Neuronal stem cell (in vitro differentiated cells): Measurements from ENCODE around the gene RIPPLY1.

ENCODE experiments used
- DNase-seq: peaks from one replicate; pipeline ENCODE4 v3.0.0-alpha.2; 2013; ENCODE audit warnings: low spot score
- H2AFZ ChIP-seq: one replicate; pipeline ENCODE4 v1.6.1; 2013; ENCODE audit warnings: mild to moderate bottlenecking, low read length, inconsistent platforms
- H2AK5ac ChIP-seq: 2 replicates; pipeline ENCODE4 v1.6.1; 2013; ENCODE audit warnings: low read depth, mild to moderate bottlenecking, inconsistent platforms, low read length, moderate library complexity, mixed read lengths
- H2BK120ac ChIP-seq: 2 replicates; pipeline ENCODE4 v1.6.1; 2013; ENCODE audit warnings: low read depth, mild to moderate bottlenecking, inconsistent platforms, low read length, moderate library complexity, mixed read lengths
- H2BK12ac ChIP-seq: one replicate; pipeline ENCODE4 v1.6.1; 2013; ENCODE audit warnings: low read length, inconsistent platforms
- H2BK15ac ChIP-seq: 2 replicates; pipeline ENCODE4 v1.6.1; 2013; ENCODE audit warnings: mild to moderate bottlenecking, low read length, inconsistent platforms, mixed read lengths
- H2BK5ac ChIP-seq: one replicate; pipeline ENCODE4 v1.6.1; 2013; ENCODE audit warnings: inconsistent platforms, mild to moderate bottlenecking, low read length, moderate library complexity
- H3K14ac ChIP-seq: one replicate; pipeline ENCODE4 v1.6.1; 2013; ENCODE audit warnings: low read length, inconsistent platforms
- H3K18ac ChIP-seq: 2 replicates; pipeline ENCODE4 v1.6.1; 2013; ENCODE audit warnings: low read length, inconsistent platforms
- H3K23ac ChIP-seq: 2 replicates; pipeline ENCODE4 v1.6.1; 2013; ENCODE audit warnings: low read depth, mild to moderate bottlenecking, mixed read lengths, low read length, inconsistent platforms; ENCODE audit not compliant: poor library complexity
- H3K27ac ChIP-seq: replicated peaks from 3 replicates; pipeline ENCODE4 v1.5.1; 2013; ENCODE audit warnings: low read length, inconsistent platforms
- H3K27me3 ChIP-seq, 3 experiments: 2 replicates each; pipeline ENCODE4 v1.6.1; 2013; ENCODE audit warnings: low read length in 3 of 3, mild to moderate bottlenecking in 2 of 3, inconsistent platforms in 1 of 3, low read depth in 1 of 3, mixed read lengths in 1 of 3, moderate library complexity in 1 of 3; ENCODE audit not compliant: control insufficient read depth in 3 of 3, insufficient read depth in 3 of 3
- H3K36me3 ChIP-seq, 2 donors: replicated peaks in 1 of 2; 2 replicates each; pipeline ENCODE4 v1.6.1; 2013; ENCODE audit warnings: low read length in 2 of 2; ENCODE audit not compliant: control insufficient read depth in 2 of 2, insufficient read depth in 2 of 2
- H3K4ac ChIP-seq: 2 replicates; pipeline ENCODE4 v1.6.1; 2013; ENCODE audit warnings: inconsistent platforms, mild to moderate bottlenecking, low read length, moderate library complexity
- H3K4me1 ChIP-seq, 2 donors: 1 replicate in 1 of 2; 2 replicates in 1 of 2; pipeline ENCODE4 v1.6.1; 2013; ENCODE audit warnings: low read length in 2 of 2, low read depth in 1 of 2; ENCODE audit not compliant: control insufficient read depth in 2 of 2, insufficient read depth in 1 of 2
- H3K4me2 ChIP-seq: one replicate; pipeline ENCODE4 v1.6.1; 2013; ENCODE audit warnings: mild to moderate bottlenecking, low read length, inconsistent platforms; ENCODE audit not compliant: insufficient read depth, poor library complexity, severe bottlenecking
- H3K4me3 ChIP-seq, 2 donors: 2 replicates each; pipeline ENCODE4 v1.5.1; 2013; ENCODE audit warnings: low read length in 2 of 2, mild to moderate bottlenecking in 2 of 2, inconsistent platforms in 1 of 2, moderate library complexity in 1 of 2
- H3K79me1 ChIP-seq: one replicate; pipeline ENCODE4 v1.6.1; 2013; ENCODE audit warnings: low read depth, mild to moderate bottlenecking, inconsistent platforms, low read length, moderate library complexity
- H3K9ac ChIP-seq: one replicate; pipeline ENCODE4 v1.6.1; 2013; ENCODE audit warnings: mild to moderate bottlenecking, low read depth, low read length, inconsistent platforms; ENCODE audit not compliant: poor library complexity
- H3K9me3 ChIP-seq, 2 donors: replicated peaks in 1 of 2; 2 replicates each; pipeline versions ENCODE3 to v1.6.1; 2013; ENCODE audit warnings: low read length in 2 of 2, mild to moderate bottlenecking in 2 of 2, inconsistent platforms in 1 of 2, low read depth in 1 of 2, mixed read lengths in 1 of 2, moderate library complexity in 1 of 2; ENCODE audit not compliant: control insufficient read depth in 2 of 2, insufficient read depth in 1 of 2
- H4K8ac ChIP-seq: one replicate; pipeline ENCODE4 v1.6.1; 2013; ENCODE audit warnings: low read depth, mild to moderate bottlenecking, inconsistent platforms, low read length, moderate library complexity
- H4K91ac ChIP-seq: one replicate; pipeline ENCODE4 v1.6.1; 2013; ENCODE audit warnings: low read length, low read depth, mild to moderate bottlenecking, inconsistent platforms; ENCODE audit not compliant: poor library complexity
- WGBS, 2 donors: extraction: QIAGEN DNeasy Blood & Tissue Kit; methylation state at CpG; one replicate each; pipeline ENCODE4 v1.1.7; 2013; ENCODE audit warnings: missing lambda C conversion rate in 2 of 2, mixed read lengths in 1 of 2; ENCODE audit not compliant: insufficient read length in 2 of 2, insufficient replicate concordance in 1 of 2; ENCODE audit errors: extremely low coverage in 2 of 2; 5-methylcytosine and 5-hydroxymethylcytosine counted together

RIPPLY1 gene

DNA sequence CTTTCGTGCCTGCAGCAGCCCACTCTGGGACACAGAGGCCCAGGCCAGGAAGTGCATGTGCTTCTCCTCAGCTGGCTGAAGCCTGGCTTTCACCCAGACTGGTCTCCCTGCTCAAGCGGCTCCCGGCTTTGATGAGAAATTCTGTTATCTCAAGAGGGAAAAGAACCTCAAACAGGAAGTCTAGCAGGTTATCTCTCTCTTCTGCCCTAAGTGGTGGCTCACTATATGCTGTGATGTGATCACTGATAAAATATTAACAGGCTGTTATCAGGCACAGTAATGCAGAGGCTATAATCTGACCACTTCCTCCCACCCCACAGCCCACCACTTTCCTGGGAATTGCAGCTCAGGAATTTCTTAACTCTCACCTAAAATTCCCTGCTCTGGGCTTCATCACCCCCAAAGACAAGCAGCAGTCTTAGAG, 30.4 kb upstream of the RIPPLY1 start:
- Histone ChIP-seq H3K4me1 (peaks cover 0 to 2% of the 10 kb centered on the region in 2 donors), H2BK15ac (no peak overlapping the region), H2AFZ (no peak overlapping the region), H3K9me3 (no peaks in the 10 kb centered on the region), H3K36me3 (no peaks in the 10 kb centered on the region), H4K8ac (no peak overlapping the region), H3K79me1 (no peaks in the 10 kb centered on the region), H2BK5ac (no peak overlapping the region), H3K4me3 (no peak overlapping the region), H3K27me3 (peaks cover 0 to 3% (median 0%) of the 10 kb centered on the region in 3 experiments), H3K18ac (peak overlapping the region; percentile 64), H2BK120ac (no peak overlapping the region), H3K4me2 (no peak overlapping the region), H3K4ac (no peak overlapping the region), H4K91ac (no peak overlapping the region), H3K27ac (no peak overlapping the region), H3K23ac (no peak overlapping the region), H3K14ac (no peak overlapping the region), H2BK12ac (no peak overlapping the region), H3K9ac (no peak overlapping the region), H2AK5ac (no peak overlapping the region)
- DNase-seq = no peak
- WGBS, 2 donors = no CpG with 5 or more reads among the region's 3 CpGs

- Histone ChIP-seq H4K91ac (no peak overlapping the region), H2BK15ac (no peak overlapping the region), H3K23ac (no peak overlapping the region), H3K9ac (no peak overlapping the region), H3K79me1 (no peaks in the 10 kb centered on the region), H3K4me2 (no peak overlapping the region), H3K36me3 (no peaks in the 10 kb centered on the region), H3K4me3 (no peak overlapping the region), H4K8ac (no peak overlapping the region), H3K27me3 (peaks cover 0 to 2% (median 0%) of the 10 kb centered on the region in 3 experiments), H3K18ac (peak overlapping the region; percentile 64), H2BK5ac (no peak overlapping the region), H2AFZ (no peak overlapping the region), H3K4me1 (peaks cover 0 to 2% of the 10 kb centered on the region in 2 donors), H2AK5ac (no peak overlapping the region), H3K14ac (no peak overlapping the region), H2BK12ac (no peak overlapping the region), H3K27ac (no peak overlapping the region), H3K4ac (no peak overlapping the region), H3K9me3 (no peaks in the 10 kb centered on the region), H2BK120ac (no peak overlapping the region)
- no CpG with 5 or more reads among the region's 6 CpGs for WGBS, 2 donors
- no peak for DNase-seq
Observed at GRCh38 chrX:106932960-106933537, 29.9 kb upstream of the RIPPLY1 start.

GRCh38 chrX:106932492-106932923, 29.4 kb upstream of the RIPPLY1 start:
- no peak overlapping the region for H3K4me3 ChIP-seq
- no peaks in the 10 kb centered on the region for H3K9me3 ChIP-seq
- H2BK120ac ChIP-seq = no peak overlapping the region
- H3K18ac ChIP-seq = no peak overlapping the region
- H2AFZ ChIP-seq = no peak overlapping the region
- H2AK5ac ChIP-seq = no peak overlapping the region
- no peaks in the 10 kb centered on the region for H3K27me3 ChIP-seq
- no peak overlapping the region for H4K8ac ChIP-seq
- H3K9ac ChIP-seq = no peak overlapping the region
- no peak overlapping the region for H2BK5ac ChIP-seq
- H3K36me3 ChIP-seq = no peaks in the 10 kb centered on the region
- H3K4ac ChIP-seq = no peak overlapping the region
- no peak for DNase-seq
- no peak overlapping the region for H3K4me2 ChIP-seq
- H2BK15ac ChIP-seq = no peak overlapping the region
- WGBS, 2 donors = no CpG with 5 or more reads among the region's 4 CpGs
- no peak overlapping the region for H3K27ac ChIP-seq
- peaks cover 0 to 2% of the 10 kb centered on the region in 2 donors for H3K4me1 ChIP-seq
- no peak overlapping the region for H2BK12ac ChIP-seq
- no peak overlapping the region for H3K14ac ChIP-seq
- no peak overlapping the region for H4K91ac ChIP-seq
- H3K23ac ChIP-seq = no peak overlapping the region
- no peaks in the 10 kb centered on the region for H3K79me1 ChIP-seq

- Histone ChIP-seq H3K4me2 (no peak overlapping the region), H3K4me3 (no peak overlapping the region), H3K14ac (no peak overlapping the region), H2AFZ (no peak overlapping the region), H3K27ac (no peak overlapping the region), H3K36me3 (no peaks in the 10 kb centered on the region), H2BK5ac (no peak overlapping the region), H2AK5ac (no peak overlapping the region), H3K9ac (no peak overlapping the region), H4K91ac (no peak overlapping the region), H3K18ac (no peak overlapping the region), H3K4me1 (peaks cover 0 to 2% of the 10 kb centered on the region in 2 donors), H4K8ac (no peak overlapping the region), H3K9me3 (no peaks in the 10 kb centered on the region), H3K79me1 (no peaks in the 10 kb centered on the region), H2BK12ac (no peak overlapping the region), H3K27me3 (no peaks in the 10 kb centered on the region), H2BK120ac (no peak overlapping the region), H3K23ac (no peak overlapping the region), H3K4ac (no peak overlapping the region), H2BK15ac (no peak overlapping the region)
- DNase-seq = no peak
- WGBS, 2 donors = no CpG with 5 or more reads among the region's 3 CpGs
Observed at GRCh38 chrX:106931831-106932491, 28.8 kb upstream of the RIPPLY1 start.
